GM23338 (cell line): ENCODE results near the gene MPHOSPH10. TPM values are rescaled to one million over a fixed set of nuclear protein-coding genes. Genes with fewer than 3 reads are reported as not detected.

ENCODE experiments used
- ATAC-seq: fragments of 200-7000 bp; cut with Tn5 transposase; 3 replicates; pipeline ENCODE4 v1.9.1; 2020
- DNase-seq: peaks from one replicate; pipeline ENCODE4 v3.0.0-alpha.2; 2015; ENCODE audit warnings: low spot score
- H2AFZ ChIP-seq: fragments of 200-600 bp; sonication (generic); 2 replicates; pipeline ENCODE4 v1.8.0; 2016; ENCODE audit warnings: antibody characterized with exemption, mild to moderate bottlenecking, moderate library complexity
- H3F3A ChIP-seq: fragments of 200-600 bp; sonication (generic); replicated peaks from 2 replicates; pipeline ENCODE4 v1.8.0; 2017; ENCODE audit warnings: antibody characterized with exemption, mixed run types, low read depth
- H3K27ac ChIP-seq: fragments of 200-600 bp; sonication (generic); 2 replicates; pipeline ENCODE4 v1.6.1; 2016; ENCODE audit warnings: low read depth
- H3K27me3 ChIP-seq: fragments of 200-600 bp; sonication (generic); 2 replicates; pipeline ENCODE4 v1.8.0; 2016; ENCODE audit warnings: mild to moderate bottlenecking, mixed run types, moderate library complexity; ENCODE audit not compliant: insufficient read depth
- H3K36me3 ChIP-seq: fragments of 200-600 bp; sonication (generic); 2 replicates; pipeline ENCODE4 v1.8.0; 2016; ENCODE audit warnings: mild to moderate bottlenecking; ENCODE audit not compliant: insufficient read depth
- H3K4me1 ChIP-seq: fragments of 200-600 bp; sonication (generic); 2 replicates; pipeline ENCODE4 v1.8.0; 2016; ENCODE audit warnings: mild to moderate bottlenecking, moderate library complexity; ENCODE audit not compliant: insufficient read depth
- H3K4me2 ChIP-seq: fragments of 200-600 bp; sonication (generic); 2 replicates; pipeline ENCODE4 v1.7.1; 2017; ENCODE audit warnings: mixed run types
- H3K4me3 ChIP-seq: fragments of 200-600 bp; sonication (generic); 2 replicates; pipeline ENCODE4 v1.6.1; 2016; ENCODE audit warnings: mixed run types
- H3K79me2 ChIP-seq: fragments of 200-600 bp; sonication (generic); replicated peaks from 2 replicates; pipeline ENCODE4 v1.8.0; 2017; ENCODE audit warnings: mild to moderate bottlenecking; ENCODE audit not compliant: insufficient read depth
- H3K9me2 ChIP-seq: fragments of 200-600 bp; sonication (generic); 2 replicates; pipeline ENCODE4 v1.8.0; 2017; ENCODE audit not compliant: insufficient read depth
- H4K20me1 ChIP-seq: fragments of 200-600 bp; sonication (generic); replicated peaks from 2 replicates; pipeline ENCODE4 v1.8.0; 2017; ENCODE audit warnings: mild to moderate bottlenecking; ENCODE audit not compliant: insufficient read depth
- H3K27ac Mint-ChIP-seq: 2 replicates; pipeline ENCODE4 v1.8.0; 2020; ENCODE audit warnings: inconsistent platforms, mild to moderate bottlenecking, moderate library complexity, mixed read lengths
- H3K27me3 Mint-ChIP-seq: 3 replicates; pipeline ENCODE4 v1.8.0; 2022; ENCODE audit warnings: low read depth, mild to moderate bottlenecking, moderate library complexity, mixed read lengths, inconsistent platforms; ENCODE audit not compliant: insufficient read depth, poor library complexity
- H3K36me3 Mint-ChIP-seq: 3 replicates; pipeline ENCODE4 v1.8.0; 2021; ENCODE audit warnings: low read depth, mild to moderate bottlenecking, inconsistent platforms, moderate library complexity, mixed read lengths
- H3K4me1 Mint-ChIP-seq: 3 replicates; pipeline ENCODE4 v1.8.0; 2020; ENCODE audit warnings: mild to moderate bottlenecking, inconsistent platforms, mixed read lengths
- H3K4me3 Mint-ChIP-seq: 3 replicates; pipeline ENCODE4 v1.8.0; 2021; ENCODE audit warnings: moderate library complexity, mild to moderate bottlenecking, inconsistent platforms, mixed read lengths
- H3K9me3 Mint-ChIP-seq: 3 replicates; pipeline ENCODE4 v1.8.0; 2020; ENCODE audit warnings: moderate library complexity, mild to moderate bottlenecking, inconsistent platforms, mixed read lengths
- CREB1 ChIP-seq: fragments of 250-450 bp; sonication (Bioruptor Pico); IDR thresholded peaks from 2 replicates; pipeline ENCODE4 v1.5.0; 2020; ENCODE audit warnings: low read depth, mild to moderate bottlenecking, moderate library complexity
- EZH2 ChIP-seq: fragments of 200-600 bp; sonication (generic); IDR thresholded peaks from one replicate; pipeline ENCODE4 v1.8.0; 2017; ENCODE audit warnings: antibody characterized with exemption, mild to moderate bottlenecking, low read depth; ENCODE audit not compliant: unreplicated experiment
- JUNB ChIP-seq: IDR thresholded peaks from one replicate; pipeline ENCODE4 v1.6.1; 2016; ENCODE audit warnings: antibody characterized with exemption; ENCODE audit not compliant: unreplicated experiment
- NANOG ChIP-seq: IDR thresholded peaks from 2 replicates; pipeline ENCODE4 v1.6.1; 2016; ENCODE audit warnings: antibody characterized with exemption, borderline replicate concordance
- POLR2AphosphoS5 ChIP-seq: IDR thresholded peaks from 2 replicates; pipeline ENCODE4 v1.6.1; 2016; ENCODE audit warnings: antibody characterized with exemption, low read depth
- STAT1 ChIP-seq: IDR thresholded peaks from one replicate; pipeline ENCODE4 v1.6.1; 2016; ENCODE audit warnings: antibody characterized with exemption; ENCODE audit not compliant: unreplicated experiment
- ZNF114 ChIP-seq: fragments of 250-450 bp; sonication (Bioruptor Pico); IDR thresholded peaks from 2 replicates; pipeline ENCODE4 v1.5.0; 2020; ENCODE audit warnings: mild to moderate bottlenecking, moderate library complexity
- polyA plus RNA-seq: library from polyadenylated mRNA; unstranded; fragments of >200 nt; fragmentation: Nextera tagmentation; extraction: Ambion mirVana; gene quantifications from 2 replicates; pipeline ENCODE4 v1.2.1, GENCODE V29; 2016
- total RNA-seq: library from RNA; depleted of rRNA; stranded (reverse); fragments of >200 nt; shearing (Covaris generic); gene quantifications from 2 replicates; pipeline ENCODE4 v1.2.3, GENCODE V29; 2014
- TF ChIP-seq, protein P1 (sequence below), 2 experiments: fragments of 200-600 bp in 1 of 2; sonication (generic) in 1 of 2; conservative IDR thresholded peaks; 2 replicates each; pipeline versions ENCODE4 v1.5.1 to v1.6.1; 2016 to 2017; ENCODE audit warnings: antibody characterized with exemption in 2 of 2, low read depth in 2 of 2, mild to moderate bottlenecking in 2 of 2, moderate library complexity in 1 of 2
- TF ChIP-seq, protein P2 (sequence below): IDR thresholded peaks from 2 replicates; pipeline ENCODE4 v1.6.1; 2016; ENCODE audit warnings: antibody characterized with exemption
- TF ChIP-seq, protein P3 (sequence below): IDR thresholded peaks from one replicate; pipeline ENCODE4 v1.6.1; 2018; ENCODE audit warnings: antibody characterized with exemption; ENCODE audit not compliant: unreplicated experiment

The MPHOSPH10 gene
- total and polyA plus RNA-seq, 2 experiments from 2014 or later = 23.8 to 64.8 TPM

DNA sequence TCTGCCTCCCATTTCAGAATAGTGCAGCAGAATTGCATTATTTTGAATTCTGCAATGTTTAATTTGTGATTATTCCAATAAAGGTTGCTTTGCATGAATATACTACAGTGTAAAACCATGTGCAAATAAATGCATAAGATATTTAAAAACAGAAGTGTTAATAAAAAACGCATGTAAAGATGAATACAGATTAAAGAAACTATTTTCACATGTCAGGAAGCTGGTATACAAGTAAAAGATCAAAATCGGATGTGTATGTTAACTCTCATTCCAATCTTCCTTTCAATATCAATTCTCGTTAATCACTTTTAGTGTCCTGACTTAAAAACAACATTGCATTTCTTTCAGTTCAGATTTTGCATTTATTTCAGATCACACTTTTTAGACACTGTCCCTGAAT lies 3.5 kb upstream of the MPHOSPH10 start (continued):
- TF ChIP-seq, protein P1, sequence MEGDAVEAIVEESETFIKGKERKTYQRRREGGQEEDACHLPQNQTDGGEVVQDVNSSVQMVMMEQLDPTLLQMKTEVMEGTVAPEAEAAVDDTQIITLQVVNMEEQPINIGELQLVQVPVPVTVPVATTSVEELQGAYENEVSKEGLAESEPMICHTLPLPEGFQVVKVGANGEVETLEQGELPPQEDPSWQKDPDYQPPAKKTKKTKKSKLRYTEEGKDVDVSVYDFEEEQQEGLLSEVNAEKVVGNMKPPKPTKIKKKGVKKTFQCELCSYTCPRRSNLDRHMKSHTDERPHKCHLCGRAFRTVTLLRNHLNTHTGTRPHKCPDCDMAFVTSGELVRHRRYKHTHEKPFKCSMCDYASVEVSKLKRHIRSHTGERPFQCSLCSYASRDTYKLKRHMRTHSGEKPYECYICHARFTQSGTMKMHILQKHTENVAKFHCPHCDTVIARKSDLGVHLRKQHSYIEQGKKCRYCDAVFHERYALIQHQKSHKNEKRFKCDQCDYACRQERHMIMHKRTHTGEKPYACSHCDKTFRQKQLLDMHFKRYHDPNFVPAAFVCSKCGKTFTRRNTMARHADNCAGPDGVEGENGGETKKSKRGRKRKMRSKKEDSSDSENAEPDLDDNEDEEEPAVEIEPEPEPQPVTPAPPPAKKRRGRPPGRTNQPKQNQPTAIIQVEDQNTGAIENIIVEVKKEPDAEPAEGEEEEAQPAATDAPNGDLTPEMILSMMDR (conservative IDR thresholded peaks at IDR 0.05; ENCODE audit: low read depth in 2 of 2) = no peak
- TF ChIP-seq NANOG (no peak), CREB1 (CRISPR knock-in tag) (no peak), EZH2 (no peak), ZNF114 (CRISPR knock-in tag) (no peak), STAT1 (no peak)
- TF ChIP-seq, protein P2, sequence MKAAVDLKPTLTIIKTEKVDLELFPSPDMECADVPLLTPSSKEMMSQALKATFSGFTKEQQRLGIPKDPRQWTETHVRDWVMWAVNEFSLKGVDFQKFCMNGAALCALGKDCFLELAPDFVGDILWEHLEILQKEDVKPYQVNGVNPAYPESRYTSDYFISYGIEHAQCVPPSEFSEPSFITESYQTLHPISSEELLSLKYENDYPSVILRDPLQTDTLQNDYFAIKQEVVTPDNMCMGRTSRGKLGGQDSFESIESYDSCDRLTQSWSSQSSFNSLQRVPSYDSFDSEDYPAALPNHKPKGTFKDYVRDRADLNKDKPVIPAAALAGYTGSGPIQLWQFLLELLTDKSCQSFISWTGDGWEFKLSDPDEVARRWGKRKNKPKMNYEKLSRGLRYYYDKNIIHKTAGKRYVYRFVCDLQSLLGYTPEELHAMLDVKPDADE = no peak
- TF ChIP-seq, protein P3, sequence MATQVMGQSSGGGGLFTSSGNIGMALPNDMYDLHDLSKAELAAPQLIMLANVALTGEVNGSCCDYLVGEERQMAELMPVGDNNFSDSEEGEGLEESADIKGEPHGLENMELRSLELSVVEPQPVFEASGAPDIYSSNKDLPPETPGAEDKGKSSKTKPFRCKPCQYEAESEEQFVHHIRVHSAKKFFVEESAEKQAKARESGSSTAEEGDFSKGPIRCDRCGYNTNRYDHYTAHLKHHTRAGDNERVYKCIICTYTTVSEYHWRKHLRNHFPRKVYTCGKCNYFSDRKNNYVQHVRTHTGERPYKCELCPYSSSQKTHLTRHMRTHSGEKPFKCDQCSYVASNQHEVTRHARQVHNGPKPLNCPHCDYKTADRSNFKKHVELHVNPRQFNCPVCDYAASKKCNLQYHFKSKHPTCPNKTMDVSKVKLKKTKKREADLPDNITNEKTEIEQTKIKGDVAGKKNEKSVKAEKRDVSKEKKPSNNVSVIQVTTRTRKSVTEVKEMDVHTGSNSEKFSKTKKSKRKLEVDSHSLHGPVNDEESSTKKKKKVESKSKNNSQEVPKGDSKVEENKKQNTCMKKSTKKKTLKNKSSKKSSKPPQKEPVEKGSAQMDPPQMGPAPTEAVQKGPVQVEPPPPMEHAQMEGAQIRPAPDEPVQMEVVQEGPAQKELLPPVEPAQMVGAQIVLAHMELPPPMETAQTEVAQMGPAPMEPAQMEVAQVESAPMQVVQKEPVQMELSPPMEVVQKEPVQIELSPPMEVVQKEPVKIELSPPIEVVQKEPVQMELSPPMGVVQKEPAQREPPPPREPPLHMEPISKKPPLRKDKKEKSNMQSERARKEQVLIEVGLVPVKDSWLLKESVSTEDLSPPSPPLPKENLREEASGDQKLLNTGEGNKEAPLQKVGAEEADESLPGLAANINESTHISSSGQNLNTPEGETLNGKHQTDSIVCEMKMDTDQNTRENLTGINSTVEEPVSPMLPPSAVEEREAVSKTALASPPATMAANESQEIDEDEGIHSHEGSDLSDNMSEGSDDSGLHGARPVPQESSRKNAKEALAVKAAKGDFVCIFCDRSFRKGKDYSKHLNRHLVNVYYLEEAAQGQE = no peak

GRCh38 chr2:71129114-71129901 lies 1.1 kb upstream of the MPHOSPH10 start:
- DNase-seq (no peak), ATAC-seq (no peak)
- Mint-ChIP-seq H3K27ac (peak overlapping the region; percentile 94; the same call in 1 of the 2 replicates), H3K27me3 (peaks cover 7% of the 10 kb centered on the region), H3K9me3 (no peaks in the 10 kb centered on the region), H3K4me1 (peaks cover 2% of the 10 kb centered on the region; the same call in 1 of the 3 replicates), H3K36me3 (peaks cover 7% of the 10 kb centered on the region; the same call in 2 of the 3 replicates), H3K4me3 (no peak overlapping the region)
- Histone ChIP-seq H3K9me2 (no peaks in the 10 kb centered on the region), H2AFZ (peak overlapping the region; percentile 53), H3F3A (no peaks in the 10 kb centered on the region), H3K4me2 (peak overlapping the region; percentile 94), H3K4me3 (peak overlapping the region; percentile 65), H3K27ac (peak overlapping the region; percentile 89), H3K27me3 (no peaks in the 10 kb centered on the region), H3K79me2 (peaks cover 53% of the 10 kb centered on the region), H3K36me3 (peaks cover 15% of the 10 kb centered on the region), H4K20me1 (peaks cover 9% of the 10 kb centered on the region), H3K4me1 (peaks cover 9% of the 10 kb centered on the region)
- TF ChIP-seq ZNF114 (CRISPR knock-in tag) (no peak), POLR2AphosphoS5 (no peak), NANOG (no peak), JUNB (no peak), STAT1 (no peak)
- TF ChIP-seq, protein P1 (conservative IDR thresholded peaks at IDR 0.05; ENCODE audit: low read depth in 2 of 2) = no peak
